Activated CD4-positive, alpha-beta T cell treated with anti-CD3 and anti-CD28 coated beads for 24 hours (primary cell): ENCODE measurements around the gene ITFG1.
"Not testable (repeated sequence)": the region's sequence is repeated elsewhere in the genome, so short reads cannot be mapped to it uniquely, and the experiment has no call there.

Source experiments
- DNase-seq, 2 donors: peaks; one replicate each; pipeline ENCODE4 v3.0.0-alpha.2; 2020; ENCODE audit warnings: low read depth in 2 of 2

ITFG1 gene

GRCh38 chr16:47416869-47417268 lies 44.0 kb downstream of the ITFG1 start:
- DNase-seq = no peak

GRCh38 chr16:47413041-47413440 lies 47.8 kb downstream of the ITFG1 start:
- no peak for DNase-seq

- DNase-seq = no peak
Measured at GRCh38 chr16:47408491-47408890, 52.4 kb downstream of the ITFG1 start.

- no peak for DNase-seq
Measured at GRCh38 chr16:47395733-47396498, 64.9 kb downstream of the ITFG1 start.

GRCh38 chr16:47392081-47392480 lies 68.8 kb downstream of the ITFG1 start:
- DNase-seq = no peak

GRCh38 chr16:47388705-47389104 lies 72.2 kb downstream of the ITFG1 start:
- no peak for DNase-seq

GRCh38 chr16:47387026-47387734 lies 73.7 kb downstream of the ITFG1 start:
- DNase-seq = no peak

GRCh38 chr16:47386201-47386718 lies 74.6 kb downstream of the ITFG1 start:
- DNase-seq = no peak

GRCh38 chr16:47382362-47382761 lies 78.5 kb downstream of the ITFG1 start:
- DNase-seq = no peak

- no peak for DNase-seq
Measured at GRCh38 chr16:47377154-47377553, 83.7 kb downstream of the ITFG1 start.

- DNase-seq = no peak
Measured at GRCh38 chr16:47375423-47375822, 85.4 kb downstream of the ITFG1 start.

- no peak for DNase-seq
Measured at GRCh38 chr16:47374629-47375028, 86.2 kb downstream of the ITFG1 start.

GRCh38 chr16:47371271-47372014 lies 89.4 kb downstream of the ITFG1 start:
- no peak for DNase-seq

- no peak for DNase-seq
Measured at GRCh38 chr16:47370536-47370935, 90.3 kb downstream of the ITFG1 start.

- no peak for DNase-seq
Measured at GRCh38 chr16:47366228-47366627, 94.6 kb downstream of the ITFG1 start.

GRCh38 chr16:47363761-47364160 lies 97.1 kb downstream of the ITFG1 start:
- no peak for DNase-seq

- no peak for DNase-seq
Measured at GRCh38 chr16:47359478-47359877, 101.4 kb downstream of the ITFG1 start.

- DNase-seq = no peak
Measured at GRCh38 chr16:47358816-47359215, 102.0 kb downstream of the ITFG1 start.

- not testable (repeated sequence) for DNase-seq
Measured at GRCh38 chr16:47349029-47349428, 111.8 kb downstream of the ITFG1 start.

GRCh38 chr16:47347021-47347696 lies 113.7 kb downstream of the ITFG1 start:
- not testable (repeated sequence) for DNase-seq

GRCh38 chr16:47342055-47342454 lies 118.8 kb downstream of the ITFG1 start:
- DNase-seq = no peak

- not testable (repeated sequence) for DNase-seq
Measured at GRCh38 chr16:47330562-47330961, 130.3 kb downstream of the ITFG1 start.
